Prostate gland (tissue), 2 donors: ENCODE measurements around the gene TKTL1.

Experiments used
- POLR2A ChIP-seq: fragments of 450-650 bp; IDR thresholded peaks from one replicate; pipeline ENCODE4 v1.6.1; 2016; ENCODE audit warnings: antibody characterized with exemption, mild to moderate bottlenecking
- POLR2AphosphoS5 ChIP-seq: sonication (generic); formaldehyde crosslinking; IDR thresholded peaks from one replicate; pipeline ENCODE4 v1.6.1; 2017; ENCODE audit warnings: antibody characterized with exemption
- TF ChIP-seq, protein P1 (sequence below), 4 experiments: fragments of 200-600 bp in 2 of 4; fragments of 450-650 bp in 2 of 4; sonication (generic) in 2 of 4; IDR thresholded peaks; 1 replicate in 3 of 4; 2 replicates in 1 of 4; pipeline ENCODE4 v1.5.1; 2016 to 2019; ENCODE audit warnings: antibody characterized with exemption in 4 of 4, mild to moderate bottlenecking in 2 of 4, moderate library complexity in 2 of 4

DNA sequence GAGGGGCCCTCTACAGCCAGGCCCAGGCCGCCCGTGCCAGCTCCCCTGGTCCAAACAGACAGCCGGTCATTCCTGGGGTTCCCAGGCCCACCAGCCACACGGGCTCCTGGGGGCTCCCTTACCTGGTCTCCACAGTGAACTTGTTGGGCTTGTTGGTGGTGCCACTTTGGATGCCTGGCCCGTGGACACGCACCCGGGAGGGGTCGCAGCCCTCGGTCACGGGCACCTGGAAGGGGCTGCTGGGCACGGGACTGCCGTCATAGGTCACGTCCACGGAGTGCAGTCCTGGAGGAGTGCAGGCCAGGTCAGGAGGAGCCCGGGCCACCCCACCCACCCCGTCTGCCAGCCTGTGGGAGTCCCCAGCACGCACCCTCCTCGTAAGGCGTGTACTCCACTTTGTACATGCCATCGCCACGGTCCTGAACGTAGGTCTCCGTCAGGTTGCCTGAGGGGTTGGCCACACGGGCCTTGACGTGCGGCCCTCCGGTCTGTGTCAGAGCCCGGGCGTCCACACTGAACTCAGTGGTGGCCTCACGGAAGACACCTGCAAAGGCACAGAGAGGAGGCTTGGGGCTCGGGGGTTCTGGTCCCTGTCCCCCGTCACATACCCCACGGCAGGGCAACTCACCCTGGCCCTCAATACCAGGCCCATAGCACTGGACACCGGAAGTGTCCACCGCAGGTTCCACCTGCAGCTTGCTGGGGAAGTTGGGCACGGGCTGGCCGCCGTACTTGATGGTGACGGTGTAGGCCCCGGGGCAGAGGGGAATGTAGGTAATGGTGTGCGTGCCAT is 64.0 kb downstream of the TKTL1 start:
- no peak for TF ChIP-seq POLR2A
- TF ChIP-seq, protein P1, sequence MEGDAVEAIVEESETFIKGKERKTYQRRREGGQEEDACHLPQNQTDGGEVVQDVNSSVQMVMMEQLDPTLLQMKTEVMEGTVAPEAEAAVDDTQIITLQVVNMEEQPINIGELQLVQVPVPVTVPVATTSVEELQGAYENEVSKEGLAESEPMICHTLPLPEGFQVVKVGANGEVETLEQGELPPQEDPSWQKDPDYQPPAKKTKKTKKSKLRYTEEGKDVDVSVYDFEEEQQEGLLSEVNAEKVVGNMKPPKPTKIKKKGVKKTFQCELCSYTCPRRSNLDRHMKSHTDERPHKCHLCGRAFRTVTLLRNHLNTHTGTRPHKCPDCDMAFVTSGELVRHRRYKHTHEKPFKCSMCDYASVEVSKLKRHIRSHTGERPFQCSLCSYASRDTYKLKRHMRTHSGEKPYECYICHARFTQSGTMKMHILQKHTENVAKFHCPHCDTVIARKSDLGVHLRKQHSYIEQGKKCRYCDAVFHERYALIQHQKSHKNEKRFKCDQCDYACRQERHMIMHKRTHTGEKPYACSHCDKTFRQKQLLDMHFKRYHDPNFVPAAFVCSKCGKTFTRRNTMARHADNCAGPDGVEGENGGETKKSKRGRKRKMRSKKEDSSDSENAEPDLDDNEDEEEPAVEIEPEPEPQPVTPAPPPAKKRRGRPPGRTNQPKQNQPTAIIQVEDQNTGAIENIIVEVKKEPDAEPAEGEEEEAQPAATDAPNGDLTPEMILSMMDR (IDR thresholded peaks at IDR 0.05), result no peak
- no peak for TF ChIP-seq POLR2AphosphoS5
